ENCODE measurements around the gene THOC6. TPM values are rescaled to one million over a fixed set of nuclear protein-coding genes. Genes with fewer than 3 reads are reported as not detected.

THOC6 gene
- total and polyA plus RNA-seq, 2 donors (not counting 1 experiment from before 2014, with no cell fraction given): 28.5 to 52.2 TPM

DNA sequence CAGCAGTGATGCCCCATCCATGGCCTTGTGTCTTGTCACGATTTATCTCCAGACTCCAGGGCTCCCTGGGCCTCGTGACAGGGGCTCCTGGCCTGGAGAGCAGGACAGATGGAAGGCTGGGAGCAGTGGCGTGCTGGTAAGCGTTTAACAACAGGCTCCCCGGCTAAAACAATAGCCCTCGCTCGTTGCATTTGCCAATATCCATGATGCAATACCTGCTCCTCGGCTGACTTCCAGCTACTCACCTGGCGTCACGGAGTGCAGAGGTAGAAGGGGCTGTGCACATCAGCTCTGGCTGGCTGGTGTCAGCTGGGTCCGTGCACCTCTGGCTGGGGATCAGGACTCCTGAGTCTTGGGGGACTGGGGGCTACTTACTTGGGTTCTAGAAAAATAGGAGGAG, 14.4 kb downstream of the THOC6 start:
- no peak overlapping the region for H3K27ac ChIP-seq (ENCODE audit: low read length in 2 of 2)
- H3K9me3 ChIP-seq (ENCODE audit: control extremely low read depth in 1 of 3, control insufficient read depth in 2 of 3, insufficient read depth in 1 of 3, low read length in 2 of 3): peaks cover 0 to 14% (median 0%) of the 10 kb centered on the region in 3 donors
- H3K79me2 ChIP-seq (ENCODE audit: control insufficient read depth, insufficient read depth, low read length): no peaks in the 10 kb centered on the region
- peaks cover 15 to 30% of the 10 kb centered on the region in 2 donors for H3K4me1 ChIP-seq (ENCODE audit: control insufficient read depth in 2 of 2, insufficient read depth in 2 of 2, low read length in 2 of 2)
- intact Hi-C loops (cut with micrococcal nuclease): no loop called here
- Mint-ChIP-seq H3K4me3 (no peak overlapping the region), H3K4me1 (peaks cover 9% of the 10 kb centered on the region), H3K27ac (no peak overlapping the region), H3K27me3 (peaks cover 43% of the 10 kb centered on the region), H3K9me3 (ENCODE audit: insufficient read depth) (no peaks in the 10 kb centered on the region)
- H3K4me2 ChIP-seq (replicated peaks; ENCODE audit: low read depth, low read length, poor library complexity, severe bottlenecking): no peak overlapping the region
- ATAC-seq (ENCODE audit: low read depth) (no peak), DNase-seq (no peak)
- ChIA-PET POLR2A (no interaction called here), CTCF (interaction anchor here (1.1 to 1.8 kb wide), 3 partner anchors 9 to 91 kb away, joined by 3 to 7 read pairs (median 7); no protein-coding TSS in a partner anchor)
- 46% methylated on average over 11 of the region's 11 CpGs for WGBS (ENCODE audit: insufficient coverage)
- H3K4me3 ChIP-seq (ENCODE audit: control extremely low read depth in 1 of 5, extremely low read depth in 1 of 5, insufficient read depth in 1 of 5, low read depth in 2 of 5, low read length in 4 of 5): no peak overlapping the region
- no peak for TF ChIP-seq EZH2 (IDR thresholded peaks at IDR 0.05; ENCODE audit: borderline replicate concordance, insufficient read depth, low read depth, low read length, poor library complexity, severe bottlenecking)
- TF ChIP-seq, protein P1, sequence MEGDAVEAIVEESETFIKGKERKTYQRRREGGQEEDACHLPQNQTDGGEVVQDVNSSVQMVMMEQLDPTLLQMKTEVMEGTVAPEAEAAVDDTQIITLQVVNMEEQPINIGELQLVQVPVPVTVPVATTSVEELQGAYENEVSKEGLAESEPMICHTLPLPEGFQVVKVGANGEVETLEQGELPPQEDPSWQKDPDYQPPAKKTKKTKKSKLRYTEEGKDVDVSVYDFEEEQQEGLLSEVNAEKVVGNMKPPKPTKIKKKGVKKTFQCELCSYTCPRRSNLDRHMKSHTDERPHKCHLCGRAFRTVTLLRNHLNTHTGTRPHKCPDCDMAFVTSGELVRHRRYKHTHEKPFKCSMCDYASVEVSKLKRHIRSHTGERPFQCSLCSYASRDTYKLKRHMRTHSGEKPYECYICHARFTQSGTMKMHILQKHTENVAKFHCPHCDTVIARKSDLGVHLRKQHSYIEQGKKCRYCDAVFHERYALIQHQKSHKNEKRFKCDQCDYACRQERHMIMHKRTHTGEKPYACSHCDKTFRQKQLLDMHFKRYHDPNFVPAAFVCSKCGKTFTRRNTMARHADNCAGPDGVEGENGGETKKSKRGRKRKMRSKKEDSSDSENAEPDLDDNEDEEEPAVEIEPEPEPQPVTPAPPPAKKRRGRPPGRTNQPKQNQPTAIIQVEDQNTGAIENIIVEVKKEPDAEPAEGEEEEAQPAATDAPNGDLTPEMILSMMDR (IDR thresholded peaks at IDR 0.05): no peak
- peaks cover 0 to 68% (median 37%) of the 10 kb centered on the region in 4 experiments for H3K27me3 ChIP-seq (replicated peaks in 1 of 4; ENCODE audit: control extremely low read depth in 1 of 4, control insufficient read depth in 3 of 4, insufficient read depth in 4 of 4, low read length in 3 of 4)
- H3K9ac ChIP-seq (ENCODE audit: low read length): no peak overlapping the region
- no peaks in the 10 kb centered on the region for H3K36me3 ChIP-seq (replicated peaks in 1 of 2; ENCODE audit: control extremely low read depth in 1 of 2, control insufficient read depth in 1 of 2, extremely low read depth in 1 of 2, insufficient read depth in 2 of 2, low read length in 1 of 2)
- no peak overlapping the region for H2AFZ ChIP-seq (ENCODE audit: insufficient read depth, low read depth, low read length, poor library complexity, severe bottlenecking)
- peaks cover 3% of the 10 kb centered on the region for H4K20me1 ChIP-seq (ENCODE audit: control insufficient read depth, insufficient read depth, low read length, poor library complexity, severe bottlenecking)

DNA sequence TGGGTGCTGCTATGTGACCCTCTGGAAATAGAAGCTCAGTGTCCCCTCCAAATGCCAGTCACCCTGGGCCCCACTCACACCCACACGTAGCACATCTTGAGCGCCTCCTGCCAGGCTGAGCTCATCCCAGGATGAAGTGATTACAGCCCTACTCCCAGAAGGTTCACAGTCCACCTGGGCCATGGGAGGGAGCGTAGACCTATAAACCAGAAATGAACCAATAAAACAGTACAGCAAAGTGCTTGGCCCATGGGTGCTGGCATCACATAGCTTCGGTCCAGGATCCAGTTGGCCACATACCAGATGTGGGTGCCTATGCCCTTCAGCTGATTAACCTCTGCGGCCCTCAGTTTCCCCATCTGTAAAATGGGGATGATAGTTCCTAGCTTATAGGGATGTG, 15.1 kb downstream of the THOC6 start:
- Histone ChIP-seq H3K36me3 (replicated peaks in 1 of 2; ENCODE audit: control extremely low read depth in 1 of 2, control insufficient read depth in 1 of 2, extremely low read depth in 1 of 2, insufficient read depth in 2 of 2, low read length in 1 of 2) (no peaks in the 10 kb centered on the region), H4K20me1 (ENCODE audit: control insufficient read depth, insufficient read depth, low read length, poor library complexity, severe bottlenecking) (peaks cover 3% of the 10 kb centered on the region), H3K79me2 (ENCODE audit: control insufficient read depth, insufficient read depth, low read length) (no peaks in the 10 kb centered on the region), H3K4me3 (ENCODE audit: control extremely low read depth in 1 of 5, extremely low read depth in 1 of 5, insufficient read depth in 1 of 5, low read depth in 2 of 5, low read length in 4 of 5) (no peak overlapping the region), H3K27ac (ENCODE audit: low read length in 2 of 2) (no peak overlapping the region), H3K27me3 (replicated peaks in 1 of 4; ENCODE audit: control extremely low read depth in 1 of 4, control insufficient read depth in 3 of 4, insufficient read depth in 4 of 4, low read length in 3 of 4) (peaks cover 0 to 68% (median 39%) of the 10 kb centered on the region in 4 experiments), H3K4me1 (ENCODE audit: control insufficient read depth in 2 of 2, insufficient read depth in 2 of 2, low read length in 2 of 2) (peaks cover 15 to 30% of the 10 kb centered on the region in 2 donors), H2AFZ (ENCODE audit: insufficient read depth, low read depth, low read length, poor library complexity, severe bottlenecking) (no peak overlapping the region), H3K9me3 (ENCODE audit: control extremely low read depth in 1 of 3, control insufficient read depth in 2 of 3, insufficient read depth in 1 of 3, low read length in 2 of 3) (peaks cover 0 to 16% (median 0%) of the 10 kb centered on the region in 3 donors), H3K9ac (ENCODE audit: low read length) (no peak overlapping the region), H3K4me2 (replicated peaks; ENCODE audit: low read depth, low read length, poor library complexity, severe bottlenecking) (no peak overlapping the region)
- no peak for DNase-seq
- Mint-ChIP-seq H3K4me3 (no peak overlapping the region), H3K4me1 (peaks cover 9% of the 10 kb centered on the region), H3K27me3 (peaks cover 43% of the 10 kb centered on the region), H3K9me3 (ENCODE audit: insufficient read depth) (no peaks in the 10 kb centered on the region), H3K27ac (no peak overlapping the region)
- TF ChIP-seq EZH2 (IDR thresholded peaks at IDR 0.05; ENCODE audit: borderline replicate concordance, insufficient read depth, low read depth, low read length, poor library complexity, severe bottlenecking): no peak
- TF ChIP-seq, protein P1 (IDR thresholded peaks at IDR 0.05): no peak
- intact Hi-C loops (cut with micrococcal nuclease): no loop called here
- 86% methylated on average over 4 of the region's 5 CpGs for WGBS (ENCODE audit: insufficient coverage)
- no peak for ATAC-seq (ENCODE audit: low read depth)
- POLR2A ChIA-PET: no interaction called here
- CTCF ChIA-PET: interaction anchor here (1.1 to 1.8 kb wide), 2 partner anchors 11 to 91 kb away, joined by 3 to 7 read pairs; no protein-coding TSS in a partner anchor

Measured in B cell (primary cell).